Thyroid gland (tissue), 4 donors: Measurements from ENCODE around the gene DEFB116.

ENCODE experiments used
- POLR2A ChIP-seq, 2 donors: fragments of 450-650 bp; IDR thresholded peaks; one replicate each; pipeline ENCODE4 v1.6.1; 2017; ENCODE audit warnings: antibody characterized with exemption in 2 of 2, mild to moderate bottlenecking in 2 of 2, moderate library complexity in 1 of 2
- TF ChIP-seq, protein P1 (sequence below), 6 experiments: fragments of 200-600 bp in 3 of 6; fragments of 450-650 bp in 3 of 6; sonication (generic) in 3 of 6; IDR thresholded peaks; one replicate each; pipeline ENCODE4 v1.5.1; 2016 to 2019; ENCODE audit warnings: antibody characterized with exemption in 6 of 6, mild to moderate bottlenecking in 2 of 6, inconsistent platforms in 1 of 6, moderate library complexity in 1 of 6

DNA sequence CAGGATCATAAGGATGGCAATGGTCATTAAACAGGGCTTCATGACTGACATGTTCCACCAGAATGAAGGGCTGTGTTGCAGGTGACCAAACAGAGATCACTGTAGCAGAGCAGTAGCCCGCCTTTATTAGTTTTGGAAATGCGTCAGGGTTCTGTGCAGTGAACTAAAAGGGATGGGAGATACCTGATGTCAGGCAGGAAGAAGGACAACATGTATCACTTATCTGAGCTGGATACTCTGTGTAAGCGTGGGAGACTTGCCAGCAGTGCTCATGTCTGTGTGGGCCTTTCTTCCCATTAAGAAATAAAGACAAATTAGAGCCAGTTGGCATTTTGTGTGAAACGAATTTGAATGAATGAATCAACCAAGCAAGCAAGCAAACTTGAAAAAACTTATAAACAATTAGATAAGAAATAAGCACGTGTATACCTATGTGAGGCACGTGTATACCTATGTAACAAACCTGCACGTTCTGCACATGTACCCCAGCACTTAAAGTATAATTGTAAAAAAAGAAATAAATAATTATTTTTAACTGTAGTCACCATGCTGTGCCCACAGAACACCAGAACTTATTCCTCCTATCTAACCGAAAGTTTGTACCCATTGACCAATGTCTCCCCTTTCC, at the start of gene DEFB116:
- no peak for TF ChIP-seq POLR2A (IDR thresholded peaks at IDR 0.05)
- TF ChIP-seq, protein P1, sequence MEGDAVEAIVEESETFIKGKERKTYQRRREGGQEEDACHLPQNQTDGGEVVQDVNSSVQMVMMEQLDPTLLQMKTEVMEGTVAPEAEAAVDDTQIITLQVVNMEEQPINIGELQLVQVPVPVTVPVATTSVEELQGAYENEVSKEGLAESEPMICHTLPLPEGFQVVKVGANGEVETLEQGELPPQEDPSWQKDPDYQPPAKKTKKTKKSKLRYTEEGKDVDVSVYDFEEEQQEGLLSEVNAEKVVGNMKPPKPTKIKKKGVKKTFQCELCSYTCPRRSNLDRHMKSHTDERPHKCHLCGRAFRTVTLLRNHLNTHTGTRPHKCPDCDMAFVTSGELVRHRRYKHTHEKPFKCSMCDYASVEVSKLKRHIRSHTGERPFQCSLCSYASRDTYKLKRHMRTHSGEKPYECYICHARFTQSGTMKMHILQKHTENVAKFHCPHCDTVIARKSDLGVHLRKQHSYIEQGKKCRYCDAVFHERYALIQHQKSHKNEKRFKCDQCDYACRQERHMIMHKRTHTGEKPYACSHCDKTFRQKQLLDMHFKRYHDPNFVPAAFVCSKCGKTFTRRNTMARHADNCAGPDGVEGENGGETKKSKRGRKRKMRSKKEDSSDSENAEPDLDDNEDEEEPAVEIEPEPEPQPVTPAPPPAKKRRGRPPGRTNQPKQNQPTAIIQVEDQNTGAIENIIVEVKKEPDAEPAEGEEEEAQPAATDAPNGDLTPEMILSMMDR (IDR thresholded peaks at IDR 0.05) = no peak
